Liver (tissue), 9 donors: ENCODE results near the gene ALDH1L1. TPM values are rescaled to one million over a fixed set of nuclear protein-coding genes. Genes with fewer than 3 reads are reported as not detected.

ENCODE experiments used
- DNase-seq: peaks from one replicate; pipeline ENCODE4 v3.0.0-alpha.2; 2017; ENCODE audit warnings: low spot score
- H3K27ac ChIP-seq, 2 donors: one replicate each; pipeline ENCODE4 v1.7.0; 2013; ENCODE audit warnings: inconsistent platforms in 2 of 2, low read length in 2 of 2, control low read depth in 1 of 2, low read depth in 1 of 2, mild to moderate bottlenecking in 1 of 2
- H3K27me3 ChIP-seq, 4 donors: one replicate each; pipeline versions ENCODE4 v1.6.1 to v1.7.0; 2013; ENCODE audit warnings: low read length in 3 of 4, inconsistent platforms in 1 of 4, mild to moderate bottlenecking in 1 of 4, moderate library complexity in 1 of 4; ENCODE audit not compliant: control insufficient read depth in 4 of 4, insufficient read depth in 4 of 4
- H3K36me3 ChIP-seq, 4 donors: one replicate each; pipeline versions ENCODE4 v1.6.1 to v1.7.0; 2013; ENCODE audit warnings: low read length in 3 of 4, mild to moderate bottlenecking in 3 of 4, low read depth in 1 of 4, moderate library complexity in 1 of 4; ENCODE audit not compliant: control insufficient read depth in 4 of 4, insufficient read depth in 3 of 4
- H3K4me1 ChIP-seq, 4 donors: one replicate each; pipeline versions ENCODE4 v1.6.1 to v1.7.0; 2013; ENCODE audit warnings: low read length in 3 of 4, mild to moderate bottlenecking in 3 of 4, moderate library complexity in 1 of 4; ENCODE audit not compliant: control insufficient read depth in 4 of 4, insufficient read depth in 4 of 4
- H3K4me3 ChIP-seq, 3 donors: one replicate each; pipeline versions ENCODE4 v1.6.1 to v1.7.0; 2013; ENCODE audit warnings: low read length in 3 of 3, control low read depth in 1 of 3, low read depth in 1 of 3, mild to moderate bottlenecking in 1 of 3
- H3K9ac ChIP-seq, 2 donors: one replicate each; pipeline ENCODE4 v1.7.0; 2013; ENCODE audit warnings: low read length in 2 of 2, mild to moderate bottlenecking in 2 of 2, moderate library complexity in 2 of 2, control low read depth in 1 of 2, low read depth in 1 of 2
- H3K9me3 ChIP-seq, 4 donors: one replicate each; pipeline versions ENCODE4 v1.6.1 to v1.7.0; 2013; ENCODE audit warnings: low read length in 3 of 4; ENCODE audit not compliant: control insufficient read depth in 4 of 4
- CTCF ChIP-seq: fragments of 150-350 bp; IDR thresholded peaks from 2 replicates; pipeline ENCODE4 v1.5.1; 2017; ENCODE audit warnings: improper control_type of control experiment, low read depth, low read length; ENCODE audit not compliant: missing input control
- EGR1 ChIP-seq, 2 donors: IDR thresholded peaks; 2 replicates each; pipeline ENCODE4 v1.6.1; 2016 to 2018; ENCODE audit warnings: antibody characterized with exemption in 2 of 2, low read depth in 2 of 2
- FOXA2 ChIP-seq: IDR thresholded peaks from 2 replicates; pipeline ENCODE4 v1.6.1; 2016; ENCODE audit warnings: antibody characterized with exemption
- GABPA ChIP-seq, 2 donors: IDR thresholded peaks in 1 of 2; conservative IDR thresholded peaks in 1 of 2; 2 replicates each; pipeline ENCODE4 v1.6.1; 2016; ENCODE audit warnings: antibody characterized with exemption in 2 of 2, mild to moderate bottlenecking in 1 of 2, moderate library complexity in 1 of 2
- HNF4A ChIP-seq, 2 donors: conservative IDR thresholded peaks; 2 replicates each; pipeline ENCODE4 v1.6.1; 2016; ENCODE audit warnings: antibody characterized with exemption in 2 of 2, mild to moderate bottlenecking in 2 of 2
- HNF4G ChIP-seq: IDR thresholded peaks from 2 replicates; pipeline ENCODE4 v1.6.1; 2016; ENCODE audit warnings: antibody characterized with exemption
- JUND ChIP-seq, 2 donors: IDR thresholded peaks; 2 replicates each; pipeline ENCODE4 v1.6.1; 2016; ENCODE audit warnings: antibody characterized with exemption in 2 of 2
- NR2F2 ChIP-seq: IDR thresholded peaks from 2 replicates; pipeline ENCODE4 v1.6.1; 2016; ENCODE audit warnings: antibody characterized with exemption
- RAD21 ChIP-seq, 2 donors: IDR thresholded peaks; 2 replicates each; pipeline ENCODE4 v1.6.1; 2016; ENCODE audit warnings: antibody characterized with exemption in 2 of 2, mild to moderate bottlenecking in 2 of 2
- RXRA ChIP-seq, 2 donors: IDR thresholded peaks; 2 replicates each; pipeline ENCODE4 v1.6.1; 2017 to 2018; ENCODE audit warnings: antibody characterized with exemption in 2 of 2, mild to moderate bottlenecking in 1 of 2
- SP1 ChIP-seq: IDR thresholded peaks from 2 replicates; pipeline ENCODE4 v1.6.1; 2018; ENCODE audit warnings: antibody characterized with exemption, mild to moderate bottlenecking
- TAF1 ChIP-seq: conservative IDR thresholded peaks from 2 replicates; pipeline ENCODE4 v1.6.1; 2016; ENCODE audit warnings: antibody characterized with exemption, mild to moderate bottlenecking
- YY1 ChIP-seq: IDR thresholded peaks from 2 replicates; pipeline ENCODE4 v1.6.1; 2016; ENCODE audit warnings: antibody characterized with exemption, mild to moderate bottlenecking
- WGBS: extraction: QIAGEN DNeasy Blood & Tissue Kit; methylation state at CpG from one replicate; pipeline ENCODE4 v1.1.7; 2013; 5-methylcytosine and 5-hydroxymethylcytosine counted together
- polyA plus RNA-seq, 2 donors: library from polyadenylated mRNA; stranded (reverse) in 1 of 2; unstranded in 1 of 2; fragments of 200-250 nt in 1 of 2; fragments of >200 nt in 1 of 2; fragmentation: Nextera tagmentation in 1 of 2; extraction: Ambion mirVana in 1 of 2; gene quantifications; one replicate each; pipeline versions ENCODE4 v1.2.1 to v1.2.3, GENCODE V29; 2013 to 2015
- total RNA-seq, 2 donors: library from RNA; depleted of rRNA; stranded (reverse); fragments of >200 nt; gene quantifications; one replicate each; pipeline ENCODE4 v1.2.3, GENCODE V29; 2014
- TF ChIP-seq, protein P1 (sequence below): IDR thresholded peaks from 2 replicates; pipeline ENCODE4 v1.6.1; 2016; ENCODE audit warnings: antibody characterized with exemption
- TF ChIP-seq, protein P2 (sequence below): IDR thresholded peaks from 2 replicates; pipeline ENCODE4 v1.6.1; 2016; ENCODE audit warnings: antibody characterized with exemption, mild to moderate bottlenecking
- TF ChIP-seq, protein P3 (sequence below): IDR thresholded peaks from 2 replicates; pipeline ENCODE4 v1.6.1; 2016; ENCODE audit warnings: antibody characterized with exemption
- TF ChIP-seq, protein P4 (sequence below): IDR thresholded peaks from 2 replicates; pipeline ENCODE4 v1.6.1; 2016; ENCODE audit warnings: antibody characterized with exemption
- donor health status: healthy.
- donor health status: healthy.
- donor health status: healthy.
- donor health status: healthy.
- donor health status: healthy.

Gene ALDH1L1
- total and polyA plus RNA-seq, 4 donors, result 46.7 to 234 (median 147) TPM

GRCh38 chr3:126125781-126126251 is 54.6 kb downstream of the ALDH1L1 start:
- Histone ChIP-seq H3K36me3 (peaks cover 4 to 53% (median 36%) of the 10 kb centered on the region in 4 donors), H3K4me1 (peaks cover 0 to 4% (median 0%) of the 10 kb centered on the region in 4 donors), H3K9me3 (no peaks in the 10 kb centered on the region), H3K4me3 (no peak overlapping the region), H3K27ac (no peak overlapping the region), H3K27me3 (no peaks in the 10 kb centered on the region), H3K9ac (no peak overlapping the region)
- no peak for DNase-seq
- 69% methylated on average over 2 of the region's 2 CpGs for WGBS
- no peak for TF ChIP-seq SP1
- TF ChIP-seq NR2F2, result no peak
- TF ChIP-seq FOXA2, result no peak
- TF ChIP-seq, protein P1, sequence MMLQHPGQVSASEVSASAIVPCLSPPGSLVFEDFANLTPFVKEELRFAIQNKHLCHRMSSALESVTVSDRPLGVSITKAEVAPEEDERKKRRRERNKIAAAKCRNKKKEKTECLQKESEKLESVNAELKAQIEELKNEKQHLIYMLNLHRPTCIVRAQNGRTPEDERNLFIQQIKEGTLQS, result no peak
- TF ChIP-seq, protein P2, sequence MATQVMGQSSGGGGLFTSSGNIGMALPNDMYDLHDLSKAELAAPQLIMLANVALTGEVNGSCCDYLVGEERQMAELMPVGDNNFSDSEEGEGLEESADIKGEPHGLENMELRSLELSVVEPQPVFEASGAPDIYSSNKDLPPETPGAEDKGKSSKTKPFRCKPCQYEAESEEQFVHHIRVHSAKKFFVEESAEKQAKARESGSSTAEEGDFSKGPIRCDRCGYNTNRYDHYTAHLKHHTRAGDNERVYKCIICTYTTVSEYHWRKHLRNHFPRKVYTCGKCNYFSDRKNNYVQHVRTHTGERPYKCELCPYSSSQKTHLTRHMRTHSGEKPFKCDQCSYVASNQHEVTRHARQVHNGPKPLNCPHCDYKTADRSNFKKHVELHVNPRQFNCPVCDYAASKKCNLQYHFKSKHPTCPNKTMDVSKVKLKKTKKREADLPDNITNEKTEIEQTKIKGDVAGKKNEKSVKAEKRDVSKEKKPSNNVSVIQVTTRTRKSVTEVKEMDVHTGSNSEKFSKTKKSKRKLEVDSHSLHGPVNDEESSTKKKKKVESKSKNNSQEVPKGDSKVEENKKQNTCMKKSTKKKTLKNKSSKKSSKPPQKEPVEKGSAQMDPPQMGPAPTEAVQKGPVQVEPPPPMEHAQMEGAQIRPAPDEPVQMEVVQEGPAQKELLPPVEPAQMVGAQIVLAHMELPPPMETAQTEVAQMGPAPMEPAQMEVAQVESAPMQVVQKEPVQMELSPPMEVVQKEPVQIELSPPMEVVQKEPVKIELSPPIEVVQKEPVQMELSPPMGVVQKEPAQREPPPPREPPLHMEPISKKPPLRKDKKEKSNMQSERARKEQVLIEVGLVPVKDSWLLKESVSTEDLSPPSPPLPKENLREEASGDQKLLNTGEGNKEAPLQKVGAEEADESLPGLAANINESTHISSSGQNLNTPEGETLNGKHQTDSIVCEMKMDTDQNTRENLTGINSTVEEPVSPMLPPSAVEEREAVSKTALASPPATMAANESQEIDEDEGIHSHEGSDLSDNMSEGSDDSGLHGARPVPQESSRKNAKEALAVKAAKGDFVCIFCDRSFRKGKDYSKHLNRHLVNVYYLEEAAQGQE, result no peak
- TF ChIP-seq, protein P3, sequence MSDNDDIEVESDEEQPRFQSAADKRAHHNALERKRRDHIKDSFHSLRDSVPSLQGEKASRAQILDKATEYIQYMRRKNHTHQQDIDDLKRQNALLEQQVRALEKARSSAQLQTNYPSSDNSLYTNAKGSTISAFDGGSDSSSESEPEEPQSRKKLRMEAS, result no peak
- TF ChIP-seq RAD21 (IDR thresholded peaks at IDR 0.05), result no peak
- TF ChIP-seq YY1, result no peak
- TF ChIP-seq, protein P4, sequence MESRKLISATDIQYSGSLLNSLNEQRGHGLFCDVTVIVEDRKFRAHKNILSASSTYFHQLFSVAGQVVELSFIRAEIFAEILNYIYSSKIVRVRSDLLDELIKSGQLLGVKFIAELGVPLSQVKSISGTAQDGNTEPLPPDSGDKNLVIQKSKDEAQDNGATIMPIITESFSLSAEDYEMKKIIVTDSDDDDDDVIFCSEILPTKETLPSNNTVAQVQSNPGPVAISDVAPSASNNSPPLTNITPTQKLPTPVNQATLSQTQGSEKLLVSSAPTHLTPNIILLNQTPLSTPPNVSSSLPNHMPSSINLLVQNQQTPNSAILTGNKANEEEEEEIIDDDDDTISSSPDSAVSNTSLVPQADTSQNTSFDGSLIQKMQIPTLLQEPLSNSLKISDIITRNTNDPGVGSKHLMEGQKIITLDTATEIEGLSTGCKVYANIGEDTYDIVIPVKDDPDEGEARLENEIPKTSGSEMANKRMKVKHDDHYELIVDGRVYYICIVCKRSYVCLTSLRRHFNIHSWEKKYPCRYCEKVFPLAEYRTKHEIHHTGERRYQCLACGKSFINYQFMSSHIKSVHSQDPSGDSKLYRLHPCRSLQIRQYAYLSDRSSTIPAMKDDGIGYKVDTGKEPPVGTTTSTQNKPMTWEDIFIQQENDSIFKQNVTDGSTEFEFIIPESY, result no peak
- TF ChIP-seq HNF4G, result no peak
- TF ChIP-seq GABPA (IDR thresholded peaks at IDR 0.05 in 1 of 2, conservative IDR thresholded peaks at IDR 0.05 in 1 of 2), result no peak
- TF ChIP-seq EGR1 (IDR thresholded peaks at IDR 0.05; ENCODE audit: low read depth in 2 of 2), result no peak
- no peak for TF ChIP-seq JUND (IDR thresholded peaks at IDR 0.05)
- TF ChIP-seq RXRA (IDR thresholded peaks at IDR 0.05), result no peak
- no peak for TF ChIP-seq CTCF
- no peak for TF ChIP-seq HNF4A (conservative IDR thresholded peaks at IDR 0.05)
- TF ChIP-seq TAF1, result no peak
